HG02763 (cell line): ENCODE results near the gene TGFBI.

Experiments
- ATAC-seq: cut with Tn5 transposase; IDR thresholded peaks from one replicate; pipeline ENCODE4 v1.9.1; 2021; ENCODE audit warnings: mild to moderate bottlenecking, moderate library complexity; ENCODE audit not compliant: unreplicated experiment

TGFBI gene

GRCh38 chr5:136023958-136024541 lies 4.7 kb upstream of the TGFBI start:
- ATAC-seq = no peak

GRCh38 chr5:136025900-136026299 lies 2.9 kb upstream of the TGFBI start:
- ATAC-seq = no peak

GRCh38 chr5:136026636-136027035 lies 2.2 kb upstream of the TGFBI start:
- no peak for ATAC-seq

- ATAC-seq = no peak
These were observed 1.5 kb upstream of the TGFBI start for GRCh38 chr5:136027311-136027710.

GRCh38 chr5:136028090-136028489 lies 698 bp upstream of the TGFBI start:
- ATAC-seq = no peak

GRCh38 chr5:136030252-136030651 lies 1.5 kb downstream of the TGFBI start:
- ATAC-seq = no peak

GRCh38 chr5:136030956-136031611 lies 2.3 kb downstream of the TGFBI start:
- ATAC-seq = no peak

- ATAC-seq = no peak
These were observed 2.9 kb downstream of the TGFBI start for GRCh38 chr5:136031711-136032110.

- no peak for ATAC-seq
These were observed 3.8 kb downstream of the TGFBI start for GRCh38 chr5:136032564-136032963.

- no peak for ATAC-seq
These were observed 4.4 kb downstream of the TGFBI start for GRCh38 chr5:136033234-136033633.

- no peak for ATAC-seq
These were observed 5.1 kb downstream of the TGFBI start for GRCh38 chr5:136033848-136034247.

- ATAC-seq = no peak
These were observed 5.7 kb downstream of the TGFBI start for GRCh38 chr5:136034492-136034891.

GRCh38 chr5:136034984-136035383 lies 6.2 kb downstream of the TGFBI start:
- no peak for ATAC-seq

GRCh38 chr5:136035837-136036236 lies 7.0 kb downstream of the TGFBI start:
- ATAC-seq = no peak

GRCh38 chr5:136036293-136036911 lies 7.6 kb downstream of the TGFBI start:
- no peak for ATAC-seq

GRCh38 chr5:136037001-136037705 lies 8.4 kb downstream of the TGFBI start:
- peak; percentile 50 for ATAC-seq

GRCh38 chr5:136038635-136039034 lies 9.8 kb downstream of the TGFBI start:
- ATAC-seq = no peak

- ATAC-seq = no peak
These were observed 10.4 kb downstream of the TGFBI start for GRCh38 chr5:136039202-136039601.

- no peak for ATAC-seq
These were observed 12.1 kb downstream of the TGFBI start for GRCh38 chr5:136040746-136041415.

- no peak for ATAC-seq
These were observed 13.4 kb downstream of the TGFBI start for GRCh38 chr5:136042156-136042555.

- no peak for ATAC-seq
These were observed 13.9 kb downstream of the TGFBI start for GRCh38 chr5:136042665-136043121.
